DMS 273 treated with DMSO at 0.1 percent for 48 hours (cell line): ENCODE results near the gene TXNRD3.
"Not testable (repeated sequence)": the region's sequence is repeated elsewhere in the genome, so short reads cannot be mapped to it uniquely, and the experiment has no call there.

Source experiments
- DNase-seq: peaks from one replicate; lab custom pipeline; 2025; lab: John Stamatoyannopoulos, UW

The TXNRD3 gene

DNA sequence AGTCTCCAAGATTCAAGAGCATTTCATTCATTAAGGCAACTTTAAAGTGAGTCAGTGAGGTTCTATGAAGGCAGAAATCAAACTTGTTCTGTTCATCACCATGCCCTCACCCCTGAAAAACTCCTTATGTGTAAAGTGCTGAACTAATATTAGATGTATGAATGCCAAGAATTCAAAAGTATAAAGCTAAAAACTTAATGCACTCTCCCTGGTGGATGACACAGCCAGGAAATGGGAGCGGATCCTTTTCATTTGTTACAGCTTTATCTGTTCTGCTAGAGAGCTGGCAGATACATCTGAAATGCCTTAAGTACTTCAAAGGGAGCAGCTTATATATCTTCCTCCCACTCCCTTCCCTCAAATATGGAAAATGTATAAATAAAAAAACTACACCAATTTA is 8.2 kb downstream of the TXNRD3 start:
- no peak for DNase-seq

GRCh38 chr3:126644615-126645014 is 10.3 kb downstream of the TXNRD3 start:
- no peak for DNase-seq

- DNase-seq, result no peak
These were observed 16.1 kb downstream of the TXNRD3 start for GRCh38 chr3:126638790-126639189.

DNA sequence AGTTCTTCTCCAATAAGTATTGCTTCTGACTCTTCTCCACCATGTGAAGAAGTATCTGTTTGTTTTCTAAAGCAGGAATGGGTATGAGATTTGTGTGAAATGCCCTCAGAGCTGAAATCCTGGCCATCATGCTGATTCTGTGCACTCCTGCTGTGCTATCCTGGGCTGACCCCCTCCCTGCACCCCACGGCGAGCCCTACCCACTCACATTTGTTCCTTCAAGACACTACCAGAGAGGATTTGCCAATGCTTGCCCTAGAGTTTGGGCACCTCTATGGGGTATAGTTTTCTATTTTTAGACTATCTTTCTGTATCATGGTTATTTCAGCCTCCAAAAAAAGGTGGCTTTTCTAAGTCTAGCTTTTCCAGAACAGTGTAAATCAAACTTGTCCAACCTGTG is 18.5 kb downstream of the TXNRD3 start:
- DNase-seq, result no peak

- no peak for DNase-seq
These were observed 20.1 kb downstream of the TXNRD3 start for GRCh38 chr3:126634803-126635202.

DNA sequence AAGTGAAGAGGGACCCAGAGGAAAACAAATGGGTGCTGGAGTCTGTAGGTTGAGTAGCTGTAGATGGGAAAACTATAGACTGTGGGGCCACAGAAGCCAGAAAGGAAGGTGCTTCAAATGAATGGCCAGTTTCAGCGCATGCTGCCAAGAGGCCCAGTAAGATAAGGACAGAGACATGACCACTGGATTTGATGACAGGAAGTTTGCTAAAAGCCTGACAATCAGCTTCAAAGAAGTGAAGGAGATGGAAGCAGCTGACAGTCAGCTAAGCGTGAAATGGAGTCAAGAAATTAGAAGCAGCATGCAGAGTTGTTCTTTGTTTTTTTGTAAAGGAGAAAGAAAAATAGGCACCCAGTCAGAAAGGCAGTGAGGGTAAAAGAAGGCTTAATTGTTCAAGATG is 24.9 kb downstream of the TXNRD3 start:
- no peak for DNase-seq

DNA sequence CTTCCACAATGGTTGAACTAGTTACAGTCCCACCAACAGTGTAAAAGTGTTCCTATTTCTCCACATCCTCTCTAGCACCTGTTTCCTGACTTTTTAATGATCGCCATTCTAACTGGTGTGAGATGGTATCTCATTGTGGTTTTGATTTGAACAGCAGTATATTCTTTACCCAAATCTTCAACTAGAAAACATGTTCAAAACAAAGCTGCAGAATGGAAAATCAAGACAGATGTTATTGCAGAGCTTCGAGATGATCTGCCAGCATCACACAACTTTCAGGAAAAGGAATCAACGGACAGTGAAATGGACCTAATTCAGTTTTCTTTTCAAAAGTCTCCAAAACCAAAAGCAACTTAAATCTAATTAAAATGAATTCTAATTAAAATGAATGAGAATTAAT is 29.2 kb downstream of the TXNRD3 start:
- not testable (repeated sequence) for DNase-seq

DNA sequence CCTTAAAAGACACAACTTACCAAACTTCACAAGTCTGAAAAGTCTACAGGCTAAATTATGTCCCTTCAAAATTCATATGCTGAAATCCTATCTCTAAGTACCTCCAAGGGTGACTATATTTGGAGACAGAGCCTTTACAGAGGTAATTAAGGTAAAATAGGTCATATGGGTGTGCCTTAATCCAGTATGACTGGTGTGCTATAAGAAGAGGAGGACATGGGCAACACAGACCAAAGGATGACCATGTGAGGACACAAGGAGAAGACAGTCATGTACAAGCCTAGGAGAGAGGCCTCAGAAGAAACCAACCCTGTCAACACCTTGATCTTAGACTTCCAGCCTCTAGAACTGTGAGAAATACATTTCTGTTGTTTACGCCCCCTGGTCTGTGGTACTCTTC is 32.2 kb downstream of the TXNRD3 start:
- no peak for DNase-seq

- DNase-seq, result no peak
These were observed 33.1 kb downstream of the TXNRD3 start for GRCh38 chr3:126621627-126622345.

DNA sequence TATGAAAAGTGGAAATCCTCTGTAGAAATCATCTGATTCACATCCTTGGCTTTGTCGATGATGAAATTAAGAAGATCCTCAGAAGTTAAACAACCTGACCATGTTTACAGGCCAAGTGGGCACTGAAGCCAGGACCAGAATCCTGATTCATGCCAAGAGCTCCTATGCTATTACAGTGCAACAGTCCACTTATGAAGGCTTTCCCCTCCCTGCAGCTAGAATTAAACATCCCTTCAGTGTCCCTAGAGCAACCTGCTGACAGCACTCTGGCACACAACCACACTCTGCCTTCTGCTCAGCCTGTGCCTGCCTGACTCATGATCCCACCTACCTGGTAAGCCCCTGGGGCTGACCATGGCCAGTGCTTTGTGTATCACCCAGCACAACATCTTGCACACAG is 33.8 kb downstream of the TXNRD3 start:
- no peak for DNase-seq

- DNase-seq, result no peak
These were observed 34.2 kb downstream of the TXNRD3 start for GRCh38 chr3:126620738-126621137.

DNA sequence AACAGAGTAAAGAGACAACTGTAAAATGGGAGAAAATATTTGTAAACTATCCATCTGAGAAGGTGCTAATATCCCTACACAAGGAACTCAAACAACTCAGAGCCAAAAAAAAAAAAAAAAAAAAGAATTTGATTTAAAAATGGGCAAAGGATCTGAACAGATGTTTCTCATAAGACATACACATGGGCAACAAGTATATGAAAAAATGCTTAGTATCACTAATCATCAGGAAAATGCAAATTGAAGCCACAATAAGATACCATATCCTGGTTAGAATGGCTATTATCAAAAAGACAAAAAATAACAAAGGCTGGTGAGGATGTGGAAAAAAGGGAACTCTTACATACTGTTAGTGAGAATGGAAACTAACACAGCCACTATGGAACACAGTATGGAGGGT is 36.2 kb downstream of the TXNRD3 start:
- no peak for DNase-seq

DNA sequence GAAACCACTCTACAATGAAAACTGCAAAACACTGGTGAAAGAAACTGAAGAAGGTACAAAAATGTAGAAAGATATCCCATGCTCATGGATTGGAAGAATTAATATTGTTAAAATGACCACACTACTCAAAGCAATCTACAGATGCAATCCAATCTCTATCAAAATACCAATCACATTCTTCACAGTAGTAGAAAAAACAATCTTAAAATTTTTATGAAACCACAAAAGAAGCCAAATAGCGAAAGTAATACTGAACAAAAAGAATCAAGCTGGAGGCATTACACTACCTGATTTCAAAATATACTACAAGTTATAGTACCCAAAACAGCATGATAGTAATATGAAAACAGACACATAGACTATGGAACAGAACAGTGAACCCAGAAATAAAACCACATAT is 36.9 kb downstream of the TXNRD3 start:
- DNase-seq, result no peak

DNA sequence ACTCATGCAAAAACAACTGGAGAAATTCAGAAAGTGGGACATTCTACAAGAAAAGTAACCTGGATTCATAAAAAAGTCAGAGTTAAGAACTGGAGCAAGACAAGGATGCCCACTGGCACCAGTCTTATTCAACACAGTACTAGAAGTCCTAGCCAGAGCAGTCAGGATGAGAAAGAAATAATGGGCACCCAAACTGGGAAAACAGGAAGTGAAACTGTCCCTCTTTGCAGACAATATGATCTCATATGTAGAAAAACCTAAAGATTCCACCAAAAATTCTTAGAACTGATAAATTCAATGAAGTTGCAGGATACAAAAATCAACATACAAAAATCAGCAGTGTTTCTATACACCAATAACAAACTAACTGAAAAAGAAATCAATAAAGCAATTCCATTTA is 37.4 kb downstream of the TXNRD3 start:
- no peak for DNase-seq

- DNase-seq, result no peak
These were observed 38.0 kb downstream of the TXNRD3 start for GRCh38 chr3:126616931-126617330.

GRCh38 chr3:126613479-126614188 is 41.3 kb downstream of the TXNRD3 start:
- DNase-seq, result no peak

DNA sequence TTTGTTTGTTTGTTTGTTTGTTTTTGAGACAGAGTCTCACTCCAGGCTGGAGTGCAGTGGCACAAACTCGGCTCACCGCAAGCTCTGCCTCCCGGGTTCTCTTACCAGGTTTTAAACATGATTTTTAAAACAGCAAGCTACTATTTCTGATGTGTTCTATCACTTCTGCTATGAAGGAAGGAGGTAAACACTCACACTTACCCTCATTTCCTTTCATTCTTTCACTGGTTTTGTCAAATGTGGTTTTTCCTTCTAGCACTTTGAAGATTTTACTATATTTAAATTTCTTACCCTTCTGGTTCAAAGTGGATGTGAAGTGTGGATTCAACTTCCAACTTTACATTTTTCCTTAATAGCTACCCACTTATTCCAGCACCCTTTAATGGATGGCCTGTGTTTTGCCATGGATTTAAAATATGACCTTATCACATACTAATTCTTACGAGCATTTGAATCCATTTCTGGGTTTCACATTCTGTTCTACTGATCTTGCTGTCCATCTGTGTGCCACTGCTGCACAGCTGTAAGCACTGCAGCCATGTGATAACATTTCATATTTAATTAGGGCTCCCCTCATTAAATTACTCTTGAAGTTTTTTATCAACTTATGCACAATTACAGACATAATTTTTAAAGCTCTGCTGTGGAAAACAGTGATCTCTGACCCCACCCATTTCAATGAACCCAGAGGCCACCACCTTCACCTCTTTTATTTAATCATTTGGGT is 42.3 kb downstream of the TXNRD3 start:
- DNase-seq, result no peak

DNA sequence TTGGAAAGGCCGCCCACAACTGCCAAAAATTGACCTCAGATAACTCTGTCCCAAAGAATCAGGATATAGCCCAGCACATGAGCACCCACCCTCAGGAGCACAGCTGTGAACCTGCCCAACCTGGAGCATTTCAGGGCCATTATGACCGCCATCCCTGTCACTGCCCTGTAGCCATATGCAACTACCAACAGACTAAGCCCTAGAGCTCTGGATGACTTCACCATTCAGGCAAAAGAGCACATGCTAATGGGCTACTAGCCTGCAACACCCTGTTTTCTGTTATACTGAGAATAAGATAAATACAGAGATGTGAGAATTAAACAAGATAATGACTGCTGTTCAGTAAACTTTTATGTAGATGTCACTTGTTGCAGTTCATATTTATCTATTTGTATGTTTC is 45.0 kb downstream of the TXNRD3 start:
- no peak for DNase-seq

GRCh38 chr3:126607214-126607908 is 47.6 kb downstream of the TXNRD3 start:
- no peak for DNase-seq

DNA sequence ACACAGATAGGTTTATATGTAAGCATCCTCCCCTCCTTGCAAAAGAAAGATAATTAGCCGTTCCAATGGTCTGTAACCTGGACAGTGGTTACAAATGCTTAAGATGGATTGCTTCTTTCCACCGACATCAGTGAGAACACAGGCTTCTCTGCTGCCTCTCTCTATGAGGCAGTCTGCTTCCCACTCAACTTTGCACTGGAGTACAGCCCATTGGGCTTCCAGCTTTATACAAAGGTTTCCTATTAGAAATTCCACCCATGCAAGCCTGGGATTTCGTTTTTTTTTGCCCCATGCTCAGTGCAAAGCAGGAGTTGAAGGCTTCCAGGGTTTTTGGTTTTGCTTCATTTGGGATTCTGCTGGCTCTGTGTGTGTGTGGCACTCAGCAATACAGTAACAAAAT is 48.9 kb downstream of the TXNRD3 start:
- no peak for DNase-seq

DNA sequence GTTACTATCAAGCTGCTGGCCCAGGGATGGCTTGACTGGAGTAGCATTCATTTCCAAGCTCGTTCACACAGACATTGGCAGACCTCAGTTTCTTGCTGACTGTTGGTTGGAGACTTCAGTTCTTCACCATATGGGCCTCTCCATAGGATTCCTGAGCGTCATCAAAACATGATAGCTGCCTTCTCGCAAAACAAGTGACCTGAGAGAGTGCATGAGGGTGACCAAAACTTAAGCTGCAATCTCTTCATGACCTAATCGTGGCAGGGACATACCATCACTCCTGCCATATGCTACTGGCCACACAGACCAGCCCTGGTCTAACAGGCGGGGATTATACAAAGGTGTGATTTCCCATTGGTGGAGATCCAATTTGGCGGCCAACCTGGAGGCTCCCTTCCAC is 50.2 kb downstream of the TXNRD3 start:
- DNase-seq, result no peak

DNA sequence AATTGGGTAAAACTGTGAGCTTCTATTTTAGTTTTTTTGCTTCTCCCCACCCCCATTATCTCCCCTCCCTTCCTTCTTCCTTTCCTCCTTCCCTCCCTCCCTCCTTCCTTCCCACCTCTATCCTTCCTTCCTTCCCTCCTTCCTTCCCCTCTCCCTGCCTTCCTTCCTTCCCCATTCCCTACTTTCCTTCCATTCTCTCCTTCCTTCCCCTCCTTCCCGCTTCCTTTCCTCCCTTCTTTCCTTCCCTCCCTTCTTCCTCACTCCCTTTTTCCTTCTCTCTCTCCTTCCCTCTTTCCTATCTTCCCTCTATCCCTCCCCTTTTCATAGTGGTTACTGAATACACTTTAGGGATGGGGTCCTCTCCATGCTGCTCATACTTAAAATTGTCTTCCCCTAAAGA is 55.8 kb downstream of the TXNRD3 start:
- no peak for DNase-seq

- not testable (repeated sequence) for DNase-seq
These were observed 59.4 kb downstream of the TXNRD3 start for GRCh38 chr3:126595479-126595878.
